HCT116 (cell line): ENCODE data around the gene PCNX1.

Experiments used
- CTCF ChIP-seq, 3 experiments: fragments of 200-600 bp in 1 of 3; sonication (generic) in 1 of 3; IDR thresholded peaks in 2 of 3; conservative IDR thresholded peaks in 1 of 3; 2 replicates each; pipeline ENCODE4 v1.5.1; 2012 to 2017; ENCODE audit warnings: low read depth in 2 of 3, low read length in 2 of 3, antibody characterized with exemption in 1 of 3, borderline replicate concordance in 1 of 3, control low read depth in 1 of 3, mild to moderate bottlenecking in 1 of 3, mixed read lengths in 1 of 3, mixed run types in 1 of 3, moderate library complexity in 1 of 3; ENCODE audit not compliant: insufficient read depth in 1 of 3
- SIN3A ChIP-seq: IDR thresholded peaks from 2 replicates; pipeline ENCODE4 v1.6.1; 2012; ENCODE audit warnings: low read depth
- SP1 ChIP-seq: IDR thresholded peaks from 2 replicates; pipeline ENCODE4 v1.6.1; 2012; ENCODE audit warnings: low read depth
- ZNF274 ChIP-seq: fragments of 200-500 bp; sonication (Bioruptor generic); IDR thresholded peaks from 2 replicates; pipeline ENCODE4 v1.6.1; 2014; ENCODE audit warnings: mild to moderate bottlenecking, low read depth, low read length, inconsistent platforms

- no peak for TF ChIP-seq SP1
- no peak for TF ChIP-seq CTCF (IDR thresholded peaks at IDR 0.05 in 2 of 3, conservative IDR thresholded peaks at IDR 0.05 in 1 of 3; ENCODE audit: borderline replicate concordance in 1 of 3, insufficient read depth in 1 of 3, low read depth in 2 of 3, low read length in 2 of 3)
- TF ChIP-seq ZNF274, result no peak
- TF ChIP-seq SIN3A, result no peak
These were observed 213.7 kb downstream of the PCNX1 start for GRCh38 chr14:71121001-71121400.
